Liver (tissue), 9 donors: ENCODE measurements around the gene KCNMA1. TPM values are rescaled to one million over a fixed set of nuclear protein-coding genes. Genes with fewer than 3 reads are reported as not detected.

Source experiments
- DNase-seq: peaks from one replicate; pipeline ENCODE4 v3.0.0-alpha.2; 2017; ENCODE audit warnings: low spot score
- H3K27ac ChIP-seq, 2 donors: one replicate each; pipeline ENCODE4 v1.7.0; 2013; ENCODE audit warnings: inconsistent platforms in 2 of 2, low read length in 2 of 2, control low read depth in 1 of 2, low read depth in 1 of 2, mild to moderate bottlenecking in 1 of 2
- H3K27me3 ChIP-seq, 4 donors: one replicate each; pipeline versions ENCODE4 v1.6.1 to v1.7.0; 2013; ENCODE audit warnings: low read length in 3 of 4, inconsistent platforms in 1 of 4, mild to moderate bottlenecking in 1 of 4, moderate library complexity in 1 of 4; ENCODE audit not compliant: control insufficient read depth in 4 of 4, insufficient read depth in 4 of 4
- H3K36me3 ChIP-seq, 4 donors: one replicate each; pipeline versions ENCODE4 v1.6.1 to v1.7.0; 2013; ENCODE audit warnings: low read length in 3 of 4, mild to moderate bottlenecking in 3 of 4, low read depth in 1 of 4, moderate library complexity in 1 of 4; ENCODE audit not compliant: control insufficient read depth in 4 of 4, insufficient read depth in 3 of 4
- H3K4me1 ChIP-seq, 4 donors: one replicate each; pipeline versions ENCODE4 v1.6.1 to v1.7.0; 2013; ENCODE audit warnings: low read length in 3 of 4, mild to moderate bottlenecking in 3 of 4, moderate library complexity in 1 of 4; ENCODE audit not compliant: control insufficient read depth in 4 of 4, insufficient read depth in 4 of 4
- H3K4me3 ChIP-seq, 3 donors: one replicate each; pipeline versions ENCODE4 v1.6.1 to v1.7.0; 2013; ENCODE audit warnings: low read length in 3 of 3, control low read depth in 1 of 3, low read depth in 1 of 3, mild to moderate bottlenecking in 1 of 3
- H3K9ac ChIP-seq, 2 donors: one replicate each; pipeline ENCODE4 v1.7.0; 2013; ENCODE audit warnings: low read length in 2 of 2, mild to moderate bottlenecking in 2 of 2, moderate library complexity in 2 of 2, control low read depth in 1 of 2, low read depth in 1 of 2
- H3K9me3 ChIP-seq, 4 donors: one replicate each; pipeline versions ENCODE4 v1.6.1 to v1.7.0; 2013; ENCODE audit warnings: low read length in 3 of 4; ENCODE audit not compliant: control insufficient read depth in 4 of 4
- ATF3 ChIP-seq: IDR thresholded peaks from 2 replicates; pipeline ENCODE4 v1.6.1; 2016; ENCODE audit warnings: antibody characterized with exemption
- CTCF ChIP-seq: fragments of 150-350 bp; IDR thresholded peaks from 2 replicates; pipeline ENCODE4 v1.5.1; 2017; ENCODE audit warnings: improper control_type of control experiment, low read depth, low read length; ENCODE audit not compliant: missing input control
- EGR1 ChIP-seq, 2 donors: IDR thresholded peaks; 2 replicates each; pipeline ENCODE4 v1.6.1; 2016 to 2018; ENCODE audit warnings: antibody characterized with exemption in 2 of 2, low read depth in 2 of 2
- FOXA1 ChIP-seq: IDR thresholded peaks from 2 replicates; pipeline ENCODE4 v1.6.1; 2016; ENCODE audit warnings: antibody characterized with exemption
- FOXA2 ChIP-seq: IDR thresholded peaks from 2 replicates; pipeline ENCODE4 v1.6.1; 2016; ENCODE audit warnings: antibody characterized with exemption
- GABPA ChIP-seq, 2 donors: IDR thresholded peaks in 1 of 2; conservative IDR thresholded peaks in 1 of 2; 2 replicates each; pipeline ENCODE4 v1.6.1; 2016; ENCODE audit warnings: antibody characterized with exemption in 2 of 2, mild to moderate bottlenecking in 1 of 2, moderate library complexity in 1 of 2
- HNF4A ChIP-seq, 2 donors: conservative IDR thresholded peaks; 2 replicates each; pipeline ENCODE4 v1.6.1; 2016; ENCODE audit warnings: antibody characterized with exemption in 2 of 2, mild to moderate bottlenecking in 2 of 2
- HNF4G ChIP-seq: IDR thresholded peaks from 2 replicates; pipeline ENCODE4 v1.6.1; 2016; ENCODE audit warnings: antibody characterized with exemption
- JUND ChIP-seq, 2 donors: IDR thresholded peaks; 2 replicates each; pipeline ENCODE4 v1.6.1; 2016; ENCODE audit warnings: antibody characterized with exemption in 2 of 2
- MAX ChIP-seq: IDR thresholded peaks from 2 replicates; pipeline ENCODE4 v1.6.1; 2016; ENCODE audit warnings: antibody characterized with exemption
- NR2F2 ChIP-seq: IDR thresholded peaks from 2 replicates; pipeline ENCODE4 v1.6.1; 2016; ENCODE audit warnings: antibody characterized with exemption
- RAD21 ChIP-seq, 2 donors: IDR thresholded peaks; 2 replicates each; pipeline ENCODE4 v1.6.1; 2016; ENCODE audit warnings: antibody characterized with exemption in 2 of 2, mild to moderate bottlenecking in 2 of 2
- REST ChIP-seq: IDR thresholded peaks from 2 replicates; pipeline ENCODE4 v1.6.1; 2016; ENCODE audit warnings: antibody characterized with exemption, mild to moderate bottlenecking
- RXRA ChIP-seq, 2 donors: IDR thresholded peaks; 2 replicates each; pipeline ENCODE4 v1.6.1; 2017 to 2018; ENCODE audit warnings: antibody characterized with exemption in 2 of 2, mild to moderate bottlenecking in 1 of 2
- SP1 ChIP-seq: IDR thresholded peaks from 2 replicates; pipeline ENCODE4 v1.6.1; 2018; ENCODE audit warnings: antibody characterized with exemption, mild to moderate bottlenecking
- TAF1 ChIP-seq: conservative IDR thresholded peaks from 2 replicates; pipeline ENCODE4 v1.6.1; 2016; ENCODE audit warnings: antibody characterized with exemption, mild to moderate bottlenecking
- YY1 ChIP-seq: IDR thresholded peaks from 2 replicates; pipeline ENCODE4 v1.6.1; 2016; ENCODE audit warnings: antibody characterized with exemption, mild to moderate bottlenecking
- ZBTB33 ChIP-seq: IDR thresholded peaks from 2 replicates; pipeline ENCODE4 v1.6.1; 2016; ENCODE audit warnings: antibody characterized with exemption
- WGBS: extraction: QIAGEN DNeasy Blood & Tissue Kit; methylation state at CpG from one replicate; pipeline ENCODE4 v1.1.7; 2013; 5-methylcytosine and 5-hydroxymethylcytosine counted together
- polyA plus RNA-seq, 2 donors: library from polyadenylated mRNA; stranded (reverse) in 1 of 2; unstranded in 1 of 2; fragments of 200-250 nt in 1 of 2; fragments of >200 nt in 1 of 2; fragmentation: Nextera tagmentation in 1 of 2; extraction: Ambion mirVana in 1 of 2; gene quantifications; one replicate each; pipeline versions ENCODE4 v1.2.1 to v1.2.3, GENCODE V29; 2013 to 2015
- total RNA-seq, 2 donors: library from RNA; depleted of rRNA; stranded (reverse); fragments of >200 nt; gene quantifications; one replicate each; pipeline ENCODE4 v1.2.3, GENCODE V29; 2014
- donor health status: healthy.
- donor health status: healthy.
- donor health status: healthy.
- donor health status: healthy.
- donor health status: healthy.

Gene KCNMA1
- total and polyA plus RNA-seq, 4 donors = 2.5 to 9.7 (median 4.7) TPM

- Histone ChIP-seq H3K27me3 (no peaks in the 10 kb centered on the region), H3K4me1 (peaks cover 4 to 45% (median 39%) of the 10 kb centered on the region in 4 donors), H3K9ac (no peak overlapping the region), H3K27ac (no peak overlapping the region), H3K9me3 (no peaks in the 10 kb centered on the region), H3K4me3 (no peak overlapping the region), H3K36me3 (no peaks in the 10 kb centered on the region)
- TF ChIP-seq JUND (IDR thresholded peaks at IDR 0.05) = no peak
- no peak for TF ChIP-seq RXRA (IDR thresholded peaks at IDR 0.05)
- TF ChIP-seq HNF4G = no peak
- TF ChIP-seq RAD21 (IDR thresholded peaks at IDR 0.05) = no peak
- TF ChIP-seq NR2F2 = no peak
- TF ChIP-seq GABPA (IDR thresholded peaks at IDR 0.05 in 1 of 2, conservative IDR thresholded peaks at IDR 0.05 in 1 of 2) = no peak
- TF ChIP-seq SP1 = no peak
- no peak for TF ChIP-seq TAF1
- TF ChIP-seq MAX = no peak
- no peak for TF ChIP-seq EGR1 (IDR thresholded peaks at IDR 0.05; ENCODE audit: low read depth in 2 of 2)
- no peak for TF ChIP-seq YY1
- no peak for TF ChIP-seq REST
- TF ChIP-seq FOXA1 = no peak
- TF ChIP-seq ATF3 = no peak
- TF ChIP-seq ZBTB33 = no peak
- no peak for TF ChIP-seq FOXA2
- no peak for TF ChIP-seq CTCF
- TF ChIP-seq HNF4A (conservative IDR thresholded peaks at IDR 0.05) = no peak
- no peak for DNase-seq
- WGBS = 90% methylated on average over 4 of the region's 4 CpGs
Measured at GRCh38 chr10:77252380-77253146, 385.0 kb downstream of the KCNMA1 start.
